Stimulated activated CD8-positive, alpha-beta memory T cell treated with anti-CD3 and anti-CD28 coated beads, Interleukin-7, amount 100 ng/mL, for 1 hour (primary cell): ENCODE results near the gene TXNIP.

Source experiments
- DNase-seq, 2 donors: peaks; one replicate each; pipeline ENCODE4 v3.0.0-alpha.2; 2020; ENCODE audit warnings: low read depth in 2 of 2

TXNIP gene

DNA sequence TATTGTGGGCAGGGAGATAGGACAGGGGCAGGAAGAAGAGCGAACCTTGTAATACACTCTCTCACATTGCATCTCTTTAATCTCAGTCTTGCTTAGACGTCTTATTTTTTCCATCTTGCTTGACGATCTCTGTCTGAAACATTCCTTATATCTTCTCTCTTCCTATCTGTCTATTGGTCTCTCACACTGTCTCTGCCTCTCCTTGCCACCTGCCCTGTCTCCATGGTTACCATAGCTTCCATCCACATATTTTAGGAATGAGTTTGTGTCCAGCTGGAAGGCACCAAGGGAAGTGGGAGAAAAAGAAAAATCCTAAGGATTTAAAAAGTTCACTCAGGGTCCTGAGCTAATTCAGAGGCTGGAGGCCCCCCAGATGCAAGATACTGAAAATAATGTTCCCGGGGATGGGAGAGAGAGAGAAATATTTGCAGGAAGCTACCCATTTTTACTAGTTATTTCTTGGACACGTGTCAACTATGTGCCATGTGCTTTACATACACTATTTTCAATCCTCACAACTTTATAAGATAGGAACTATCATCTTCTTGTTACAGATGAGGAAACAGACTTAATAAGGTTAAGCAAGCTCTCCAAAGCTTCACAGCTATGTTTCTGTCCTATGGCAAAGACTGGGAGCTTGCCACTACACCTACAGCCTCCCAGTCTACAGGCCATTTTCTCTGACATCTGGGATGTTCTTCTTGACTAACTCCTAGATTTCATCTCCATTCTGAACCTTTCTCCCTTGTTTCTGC lies 32.9 kb downstream of the TXNIP start:
- DNase-seq = no peak

DNA sequence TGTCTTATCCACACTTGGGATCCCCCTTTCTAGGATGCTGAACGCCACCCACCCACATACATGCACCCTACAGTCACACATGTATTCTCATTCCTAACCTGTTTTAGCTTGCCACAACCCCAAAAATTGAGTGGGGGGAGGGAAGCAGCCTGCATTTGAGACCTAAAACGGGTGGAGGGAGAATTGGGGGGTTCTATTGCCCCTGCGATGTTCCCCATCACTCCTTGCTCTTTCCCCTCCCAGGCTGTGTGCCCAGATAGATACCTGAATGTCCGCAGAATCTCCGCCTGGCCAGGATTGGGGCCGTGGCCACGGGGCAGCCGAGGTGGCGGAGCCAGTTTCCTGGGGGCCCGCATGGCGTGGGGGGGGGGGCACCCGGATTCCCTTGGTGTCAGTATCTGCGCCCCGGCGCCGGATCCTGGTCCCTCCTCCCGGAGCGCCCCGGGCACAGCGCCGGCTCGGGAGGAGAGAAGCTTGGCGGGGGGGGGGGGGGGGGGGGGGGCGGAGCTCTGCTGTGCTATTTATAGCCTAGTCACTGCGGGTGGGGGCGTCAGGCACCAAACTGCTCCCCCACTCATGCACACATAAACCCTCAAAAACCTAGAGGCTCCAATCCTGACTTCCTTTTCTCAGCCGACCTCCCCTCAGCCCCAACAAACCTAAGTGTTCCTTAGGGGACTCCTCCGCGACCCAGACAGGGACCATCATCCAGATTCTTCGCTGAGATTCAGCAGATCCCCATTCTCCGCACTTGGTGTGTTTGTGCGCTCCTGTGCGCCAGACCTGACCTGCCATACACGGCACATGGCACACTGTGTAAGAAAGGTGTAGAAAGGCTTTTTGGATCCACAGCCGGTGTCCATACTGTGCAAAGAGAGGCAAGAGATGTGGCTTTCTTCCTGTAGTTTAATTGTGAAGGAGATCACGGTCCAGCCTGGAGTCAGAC lies 33.9 kb downstream of the TXNIP start:
- DNase-seq = no peak

- no peak for DNase-seq
These were observed 34.8 kb downstream of the TXNIP start for GRCh38 chr1:145961425-145962156.

DNA sequence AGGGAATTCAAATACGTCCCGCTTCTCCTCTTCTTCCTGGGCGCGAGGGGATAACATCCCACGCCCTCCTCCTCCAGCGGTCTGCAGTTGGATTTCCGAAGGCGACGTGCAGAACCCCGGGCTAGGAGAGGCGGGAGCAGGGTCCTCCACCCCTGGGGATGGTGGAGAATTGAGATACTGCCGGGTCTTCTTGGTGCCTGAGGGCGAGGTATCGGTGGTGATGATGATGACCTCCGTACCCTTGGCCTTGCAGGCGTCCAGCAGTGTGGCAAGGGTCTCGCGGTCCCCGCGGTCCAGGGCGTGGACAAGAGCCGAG lies 35.3 kb downstream of the TXNIP start:
- no peak for DNase-seq

- no peak for DNase-seq
These were observed 35.8 kb downstream of the TXNIP start for GRCh38 chr1:145960468-145961108.

GRCh38 chr1:145959957-145960467 lies 36.4 kb downstream of the TXNIP start:
- no peak for DNase-seq

- no peak for DNase-seq
These were observed 37.0 kb downstream of the TXNIP start for GRCh38 chr1:145959333-145959732.

GRCh38 chr1:145958734-145959133 lies 37.6 kb downstream of the TXNIP start:
- no peak for DNase-seq

DNA sequence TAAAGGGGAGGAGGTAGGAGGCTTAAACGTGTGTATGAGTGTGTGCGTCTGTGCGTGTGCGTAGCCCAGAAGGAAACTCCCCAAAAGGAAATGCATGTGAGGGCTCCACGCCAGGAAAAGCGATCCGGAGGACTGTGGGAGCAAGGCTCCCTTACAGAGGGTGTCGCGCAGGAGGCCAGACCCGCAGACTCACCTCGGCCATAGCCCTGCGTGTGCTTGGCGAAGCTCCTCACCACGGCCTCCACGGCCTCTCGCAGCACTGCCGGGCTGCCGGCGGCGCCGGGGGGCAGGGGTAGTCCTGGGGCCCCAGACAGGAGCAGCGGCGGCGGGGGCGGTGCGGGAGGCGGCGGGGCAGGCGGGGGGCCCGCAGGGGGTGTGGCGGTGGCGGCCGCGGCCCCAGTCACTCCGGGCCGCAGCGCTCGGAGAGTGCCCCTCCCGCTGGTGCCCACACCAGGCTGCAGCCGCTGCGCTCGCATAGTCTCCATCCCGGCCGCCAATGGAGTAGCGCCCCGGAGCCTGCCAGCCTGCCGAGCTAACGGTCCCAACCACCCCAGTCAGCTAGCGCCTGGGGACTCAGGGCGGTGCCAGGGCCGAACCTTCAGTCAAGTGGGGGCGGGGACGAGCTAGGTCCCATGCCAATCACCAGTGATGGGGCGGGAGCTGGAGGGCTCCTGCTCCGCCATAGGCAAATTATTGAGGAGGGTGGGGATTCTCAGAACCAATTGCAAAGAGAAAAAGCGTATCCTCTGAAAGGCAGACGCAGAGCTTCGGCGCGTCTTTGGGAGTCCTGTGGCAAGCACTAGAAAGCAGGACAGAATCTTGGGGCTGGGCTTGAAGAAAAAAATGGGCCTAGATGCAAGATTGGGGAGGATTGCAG lies 38.7 kb downstream of the TXNIP start, which contains the start of gene LIX1L:
Gene LIX1L, minus strand, starts transcription at position 575 of the 877 bp plus-strand sequence. Its CDS starts 90 bp downstream, at position 485.
- DNase-seq = peak; percentile 85 to 87

DNA sequence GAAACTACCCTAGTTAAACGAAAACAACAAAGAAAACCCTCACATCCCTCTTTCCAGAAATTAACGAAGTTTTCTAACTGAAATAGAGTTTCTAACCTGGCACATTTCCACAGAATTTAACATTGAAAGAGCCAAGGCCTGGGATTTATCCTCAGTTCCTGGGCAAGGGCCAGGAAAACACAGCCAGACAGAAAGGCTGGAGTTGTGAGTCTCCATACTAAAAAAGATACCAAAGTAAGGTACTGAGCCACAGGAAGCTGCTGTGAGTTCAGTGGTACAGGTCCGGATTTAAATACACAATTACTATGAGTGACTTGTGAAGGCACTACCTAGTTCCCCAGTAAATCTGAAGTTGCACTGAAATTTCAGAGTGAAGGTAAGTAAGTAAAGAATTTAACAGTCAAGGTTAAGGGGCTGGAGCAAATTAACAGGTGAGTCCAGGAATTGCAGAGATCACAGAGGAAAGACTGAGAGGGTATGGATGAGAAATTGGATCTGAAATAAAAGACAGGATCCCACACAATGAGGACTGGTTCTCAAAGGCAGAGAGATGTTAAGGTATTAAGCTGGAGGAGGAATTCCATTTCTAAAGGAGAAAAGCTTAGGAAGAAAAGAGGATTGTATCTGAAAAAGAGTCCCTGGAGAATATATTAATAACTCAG lies 39.5 kb downstream of the TXNIP start:
- no peak for DNase-seq

DNA sequence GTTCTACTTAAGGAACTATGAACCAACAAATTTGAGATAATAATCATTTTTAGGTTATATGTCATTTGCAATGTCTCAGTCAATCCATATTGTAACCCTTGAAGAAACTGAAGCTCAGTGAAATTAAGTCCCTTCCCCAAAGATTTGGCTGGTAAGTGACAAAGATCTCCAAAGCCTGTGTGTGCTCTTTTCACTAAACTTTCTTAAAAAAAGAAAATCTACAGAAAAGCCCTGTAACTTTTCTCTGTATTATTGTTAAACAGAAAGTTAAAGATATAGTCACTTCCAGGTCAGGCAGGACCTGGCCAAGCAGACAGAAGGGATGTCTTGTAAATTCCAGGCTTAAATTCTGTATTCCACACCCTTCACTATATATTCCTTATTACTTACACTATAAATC lies 40.0 kb downstream of the TXNIP start:
- no peak for DNase-seq

GRCh38 chr1:145955436-145955835 lies 40.9 kb downstream of the TXNIP start:
- no peak for DNase-seq

DNA sequence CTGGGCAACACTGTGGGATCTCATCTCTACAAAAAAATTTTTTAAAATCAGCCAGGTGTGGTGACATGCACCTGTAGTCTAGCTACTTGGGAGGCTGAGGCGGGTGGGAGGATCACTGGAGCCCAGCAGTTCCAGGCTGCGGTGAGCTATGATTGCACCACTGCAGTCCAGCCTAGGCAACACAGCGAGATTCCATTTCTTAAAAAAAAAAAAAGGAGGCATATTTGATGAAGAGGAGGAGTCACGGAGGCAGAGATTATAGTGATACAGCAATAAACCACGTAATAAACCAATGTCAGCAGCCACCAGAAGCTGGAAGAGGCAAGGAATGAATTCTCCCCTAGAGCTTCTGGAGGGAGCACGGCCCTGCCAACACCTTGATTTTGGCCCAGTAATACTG lies 42.5 kb downstream of the TXNIP start:
- DNase-seq = no peak

DNA sequence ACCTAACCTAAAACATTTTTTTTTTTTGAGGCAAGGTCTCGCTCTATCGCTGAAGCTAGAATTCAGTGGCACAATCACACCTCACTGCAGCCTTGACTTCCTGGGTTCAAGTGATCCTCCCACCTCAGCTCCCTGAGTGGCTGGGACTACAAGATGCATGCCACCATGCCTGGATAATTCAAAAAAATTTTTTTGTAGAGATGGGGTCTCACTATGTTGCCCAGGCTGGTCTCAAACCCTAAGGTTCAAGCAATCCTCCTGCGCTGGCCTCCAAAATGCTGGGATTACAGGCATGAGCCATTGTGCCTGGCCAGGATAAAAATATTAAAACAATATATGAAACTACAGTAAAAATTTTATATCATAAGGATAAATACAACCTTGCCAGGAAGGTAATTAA lies 43.5 kb downstream of the TXNIP start:
- no peak for DNase-seq

GRCh38 chr1:145951526-145951925 lies 44.9 kb downstream of the TXNIP start:
- DNase-seq = no peak

- no peak for DNase-seq
These were observed 47.2 kb downstream of the TXNIP start for GRCh38 chr1:145949219-145949618.

DNA sequence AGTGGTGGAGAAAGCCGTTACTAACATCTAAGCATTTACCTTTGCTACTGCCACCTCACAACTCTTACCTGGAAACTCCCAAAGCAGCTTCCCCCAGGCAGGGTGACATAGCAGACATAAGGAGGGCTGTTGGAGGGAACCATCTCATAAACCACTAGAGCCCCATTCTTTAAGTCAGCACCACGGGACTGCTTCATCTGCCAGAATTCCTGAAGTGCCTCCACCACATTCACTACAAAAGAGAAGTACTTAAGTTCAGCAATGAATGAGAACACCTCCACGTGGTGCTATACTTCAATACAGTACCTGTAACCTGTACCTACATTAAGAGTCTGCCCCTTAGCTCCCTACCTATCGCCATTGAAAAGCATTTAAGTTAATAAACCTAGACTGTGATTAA lies 48.8 kb downstream of the TXNIP start:
- DNase-seq = no peak

DNA sequence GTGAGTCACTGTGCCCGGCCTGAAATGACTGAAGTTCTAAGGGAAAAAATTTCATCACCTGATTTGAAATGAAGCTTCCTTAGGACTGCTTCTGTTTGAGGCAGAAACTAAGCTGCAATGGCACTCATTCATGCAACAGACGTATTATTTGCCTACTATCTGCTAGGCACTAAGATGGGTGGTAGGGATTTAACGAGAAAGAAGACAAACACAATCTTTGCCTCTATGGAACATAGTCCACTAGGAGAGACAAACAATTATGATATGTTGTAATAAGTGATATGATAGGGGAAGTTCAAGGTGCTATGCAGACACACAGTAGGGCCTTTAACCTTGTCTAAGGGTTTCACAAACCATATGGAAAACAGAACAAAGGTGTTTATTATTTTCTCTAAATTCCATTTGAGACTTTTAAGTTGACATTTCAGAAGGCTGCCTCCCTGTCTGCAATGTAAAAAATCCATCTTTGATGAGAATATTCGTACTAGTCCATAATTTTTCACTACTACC lies 49.8 kb downstream of the TXNIP start:
- DNase-seq = no peak

- DNase-seq = no peak
These were observed 51.8 kb downstream of the TXNIP start for GRCh38 chr1:145944532-145944931.

GRCh38 chr1:145942871-145943270 lies 53.5 kb downstream of the TXNIP start:
- no peak for DNase-seq
